SH-SY5Y (cell line): ENCODE data around the gene ERVH48-1.

Experiments used
- GATA2 ChIP-seq: IDR thresholded peaks from 2 replicates; pipeline ENCODE4 v1.6.1; 2011; ENCODE audit warnings: mild to moderate bottlenecking, low read depth, low read length
- GATA3 ChIP-seq: IDR thresholded peaks from 2 replicates; pipeline ENCODE4 v1.6.1; 2011; ENCODE audit warnings: low read depth, mild to moderate bottlenecking, low read length, moderate library complexity

GRCh38 chr21:42931560-42932235 is 6.3 kb upstream of the ERVH48-1 start:
- TF ChIP-seq GATA2 = no peak
- no peak for TF ChIP-seq GATA3
